GM12874 (cell line): Measurements from ENCODE around the gene CCR2.

Source experiments
- CTCF ChIP-seq: IDR thresholded peaks from 2 replicates; pipeline ENCODE4 v1.5.1; 2011; ENCODE audit warnings: low read depth, mild to moderate bottlenecking, control low read depth, low read length, moderate library complexity; ENCODE audit not compliant: insufficient read depth

The CCR2 gene

DNA sequence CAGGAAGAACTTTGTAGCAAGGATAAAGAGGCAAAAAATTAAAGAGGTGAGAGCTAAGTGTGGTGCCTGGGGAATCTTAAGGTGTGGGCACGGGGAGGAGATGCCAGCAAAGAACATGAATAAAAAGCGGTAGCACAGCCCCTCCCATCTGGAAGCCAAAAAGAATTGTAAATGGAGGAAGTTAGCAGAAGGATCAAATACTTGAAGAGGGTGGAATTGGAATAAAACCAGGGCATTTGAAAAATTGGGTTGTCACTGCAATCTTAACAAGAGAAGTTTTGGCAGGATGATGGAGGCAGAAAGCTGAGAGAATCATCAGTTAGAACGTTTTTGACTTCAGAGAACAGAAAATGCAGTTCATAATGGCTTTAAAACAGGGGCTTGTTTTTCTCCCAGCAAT is 2.4 kb downstream of the CCR2 start:
- TF ChIP-seq CTCF, result no peak

DNA sequence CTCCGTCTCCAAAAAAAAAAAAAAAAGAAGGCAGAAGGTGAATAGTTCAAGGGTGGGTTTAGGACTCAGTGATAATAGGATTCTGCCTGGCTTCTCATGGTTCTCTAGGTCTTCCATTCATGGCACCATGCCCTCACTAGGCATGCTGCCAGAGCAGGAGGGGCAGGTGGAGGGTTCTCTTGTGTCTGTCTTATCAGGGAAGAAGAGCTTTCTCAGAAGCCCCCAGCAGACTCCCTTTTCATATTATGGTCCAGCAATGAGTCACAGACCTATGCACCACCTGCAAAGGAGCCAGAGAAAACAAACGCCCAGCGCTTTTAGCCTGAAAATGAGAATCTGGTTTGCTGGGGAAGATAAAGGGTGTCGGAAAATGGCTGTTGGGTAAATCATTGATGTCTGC is 3.0 kb downstream of the CCR2 start:
- no peak for TF ChIP-seq CTCF

DNA sequence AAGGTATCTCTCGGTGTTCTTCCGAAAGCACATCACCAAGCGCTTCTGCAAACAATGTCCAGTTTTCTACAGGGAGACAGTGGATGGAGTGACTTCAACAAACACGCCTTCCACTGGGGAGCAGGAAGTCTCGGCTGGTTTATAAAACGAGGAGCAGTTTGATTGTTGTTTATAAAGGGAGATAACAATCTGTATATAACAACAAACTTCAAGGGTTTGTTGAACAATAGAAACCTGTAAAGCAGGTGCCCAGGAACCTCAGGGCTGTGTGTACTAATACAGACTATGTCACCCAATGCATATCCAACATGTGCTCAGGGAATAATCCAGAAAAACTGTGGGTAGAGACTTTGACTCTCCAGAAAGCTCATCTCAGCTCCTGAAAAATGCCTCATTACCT is 4.6 kb downstream of the CCR2 start:
- no peak for TF ChIP-seq CTCF

- no peak for TF ChIP-seq CTCF
These were observed 6.0 kb downstream of the CCR2 start for GRCh38 chr3:46359733-46360493.

GRCh38 chr3:46360907-46361306 is 7.0 kb downstream of the CCR2 start:
- TF ChIP-seq CTCF, result no peak

DNA sequence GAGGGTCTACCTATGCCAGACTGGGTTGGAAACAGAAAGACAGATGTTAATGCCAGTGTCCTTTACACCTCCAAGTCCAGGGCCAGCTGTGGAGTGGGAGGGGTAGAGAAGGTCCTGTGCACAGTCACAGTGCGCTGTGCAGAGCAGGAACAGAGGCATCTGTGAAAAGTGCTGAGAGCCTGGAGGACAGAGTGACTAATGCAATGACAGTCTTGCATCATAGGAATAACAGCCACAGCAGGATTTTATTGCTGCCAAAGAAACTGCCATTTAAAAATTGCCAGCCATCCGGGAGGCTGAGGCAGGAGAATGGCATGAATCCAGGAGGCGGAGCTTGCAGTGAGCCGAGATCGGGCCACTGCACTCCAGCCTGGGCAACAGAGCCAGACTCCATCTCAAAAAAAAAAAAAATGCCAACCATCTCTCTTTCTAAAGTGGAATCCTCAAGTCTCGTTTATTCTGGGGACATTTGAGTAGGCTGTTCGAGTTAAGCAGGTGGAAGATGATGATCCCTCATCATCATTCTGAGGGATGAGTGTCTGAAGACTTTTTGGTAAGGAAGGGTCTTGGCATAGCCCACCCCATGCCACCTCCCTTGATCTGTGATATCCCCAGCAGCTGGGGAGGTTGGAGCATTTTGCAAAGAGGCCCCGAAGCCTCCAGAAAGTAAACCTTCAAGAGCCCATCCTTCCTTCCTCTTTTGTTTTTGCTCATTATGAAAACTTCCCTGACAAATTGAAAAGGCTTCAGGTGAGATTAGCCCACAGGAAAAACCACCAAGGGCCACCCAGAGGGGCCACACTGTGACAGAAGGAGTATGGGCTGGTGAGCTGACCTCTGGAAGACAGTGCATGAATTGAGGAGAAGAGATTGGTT is 7.7 kb downstream of the CCR2 start:
- TF ChIP-seq CTCF, result no peak

DNA sequence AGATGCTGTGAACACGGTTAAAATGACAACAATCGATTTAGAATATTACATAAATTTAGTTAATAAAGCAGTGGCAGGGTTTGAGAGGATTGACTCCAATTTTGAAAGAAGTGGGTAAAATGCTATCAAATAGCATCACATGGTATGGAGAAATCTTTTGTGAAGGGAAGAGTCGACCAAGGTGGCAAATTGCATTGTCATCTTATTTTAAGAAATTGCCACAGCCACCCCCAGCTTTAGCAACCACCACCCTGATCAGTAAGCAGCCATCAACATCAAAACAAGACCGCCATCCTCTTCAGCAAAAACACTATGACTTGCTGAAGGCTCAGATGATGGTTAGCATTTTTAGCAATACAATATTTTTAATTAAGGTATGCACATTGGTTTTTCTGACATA is 11.1 kb downstream of the CCR2 start:
- TF ChIP-seq CTCF, result no peak
